ENCODE results near the gene PNPLA2. TPM values are rescaled to one million over a fixed set of nuclear protein-coding genes. Genes with fewer than 3 reads are reported as not detected.

Gene PNPLA2
- total RNA-seq, 2 experiments from 2014 or later: 202 to 220 TPM

- no peaks in the 10 kb centered on the region for H3K9me3 Mint-ChIP-seq
- H3K4me3 ChIP-seq (ENCODE audit: low read length): no peak overlapping the region
- H3K27ac ChIP-seq (ENCODE audit: low read depth in 1 of 2, low read length in 2 of 2): no peak overlapping the region
- no peaks in the 10 kb centered on the region for H3K36me3 ChIP-seq (ENCODE audit: insufficient read depth, low read length)
- no peak overlapping the region for H3K27ac Mint-ChIP-seq
- H3K9me3 ChIP-seq (ENCODE audit: control insufficient read depth in 1 of 2, insufficient read depth in 1 of 2, low read length in 2 of 2): peaks cover 0 to 7% of the 10 kb centered on the region in 2 experiments
- H3K36me3 Mint-ChIP-seq (ENCODE audit: low read depth): peaks cover 1% of the 10 kb centered on the region
- DNase-seq: no peak
- H3K4me1 Mint-ChIP-seq (ENCODE audit: low read depth): peaks cover 6% of the 10 kb centered on the region
- H3K27me3 Mint-ChIP-seq: peaks cover 4% of the 10 kb centered on the region
- H3K27me3 ChIP-seq (ENCODE audit: control insufficient read depth in 1 of 2, insufficient read depth in 2 of 2, low read length in 2 of 2): peaks cover 7 to 18% of the 10 kb centered on the region in 2 experiments
- no peak for TF ChIP-seq CTCF (IDR thresholded peaks at IDR 0.05)
- intact Hi-C loops (cut with DNase I, micrococcal nuclease): loop anchor here (5.0 to 10.0 kb wide), 5 partner anchors 79 to 729 kb away; partner anchors contain the start of genes AP2A2 (in 1 of the 2) and DUSP8 (in 1 of the 2)
- no peak for ATAC-seq (ENCODE audit: poor library complexity)
- ChIA-PET CTCF (no interaction called here), POLR2A (interaction anchor here (2.5 to 7.6 kb wide), 2 partner anchors 16 to 26 kb away, joined by 8 to 71 read pairs; partner anchors contain the start of genes CD151, CRACR2B and PNPLA2)
- peaks cover 45% of the 10 kb centered on the region for H3K4me1 ChIP-seq (ENCODE audit: insufficient read depth, low read length)
- no peak overlapping the region for H3K4me3 Mint-ChIP-seq
Measured at GRCh38 chr11:845872-846495, 27.3 kb downstream of the PNPLA2 start.

GRCh38 chr11:846496-847098 is 27.9 kb downstream of the PNPLA2 start:
- ChIA-PET CTCF (no interaction called here), POLR2A (interaction anchor here (2.5 to 7.6 kb wide), 2 partner anchors 16 to 27 kb away, joined by 8 to 71 read pairs; partner anchors contain the start of genes CD151, CRACR2B and PNPLA2)
- H3K4me1 ChIP-seq (ENCODE audit: insufficient read depth, low read length): peaks cover 38% of the 10 kb centered on the region
- H3K36me3 Mint-ChIP-seq (ENCODE audit: low read depth): no peaks in the 10 kb centered on the region
- no peak for TF ChIP-seq CTCF (IDR thresholded peaks at IDR 0.05)
- no peak overlapping the region for H3K4me3 ChIP-seq (ENCODE audit: low read length)
- peaks cover 7 to 18% of the 10 kb centered on the region in 2 experiments for H3K27me3 ChIP-seq (ENCODE audit: control insufficient read depth in 1 of 2, insufficient read depth in 2 of 2, low read length in 2 of 2)
- H3K4me1 Mint-ChIP-seq (ENCODE audit: low read depth): peaks cover 4% of the 10 kb centered on the region
- H3K36me3 ChIP-seq (ENCODE audit: insufficient read depth, low read length): no peaks in the 10 kb centered on the region
- no peak for DNase-seq
- peaks cover 4% of the 10 kb centered on the region for H3K27me3 Mint-ChIP-seq
- no peaks in the 10 kb centered on the region for H3K9me3 Mint-ChIP-seq
- no peak for ATAC-seq (ENCODE audit: poor library complexity)
- H3K4me3 Mint-ChIP-seq: peak overlapping the region; percentile 66
- no peak overlapping the region for H3K27ac Mint-ChIP-seq
- H3K27ac ChIP-seq (ENCODE audit: low read depth in 1 of 2, low read length in 2 of 2): no peak overlapping the region
- intact Hi-C loops (cut with DNase I, micrococcal nuclease): loop anchor here (5.0 to 10.0 kb wide), 5 partner anchors 78 to 728 kb away; partner anchors contain the start of genes AP2A2 (in 1 of the 2) and DUSP8 (in 1 of the 2)
- peaks cover 0 to 7% of the 10 kb centered on the region in 2 experiments for H3K9me3 ChIP-seq (ENCODE audit: control insufficient read depth in 1 of 2, insufficient read depth in 1 of 2, low read length in 2 of 2)

GRCh38 chr11:847876-848275 is 29.2 kb downstream of the PNPLA2 start:
- TF ChIP-seq CTCF (IDR thresholded peaks at IDR 0.05): no peak

More at GRCh38 chr11:847876-848275, 29.2 kb downstream of the PNPLA2 start:
- peaks cover 4% of the 10 kb centered on the region for H3K27me3 Mint-ChIP-seq
- DNase-seq (peak in 1 of 14 experiments; percentile 38), ATAC-seq (ENCODE audit: poor library complexity) (no peak)
- no peak overlapping the region for H3K4me3 ChIP-seq (ENCODE audit: low read length)
- no peaks in the 10 kb centered on the region for H3K36me3 ChIP-seq (ENCODE audit: insufficient read depth, low read length)
- H3K9me3 ChIP-seq (ENCODE audit: control insufficient read depth in 1 of 2, insufficient read depth in 1 of 2, low read length in 2 of 2): peaks cover 0 to 7% of the 10 kb centered on the region in 2 experiments
- no peak overlapping the region for H3K27ac ChIP-seq (ENCODE audit: low read depth in 1 of 2, low read length in 2 of 2)
- no peaks in the 10 kb centered on the region for H3K36me3 Mint-ChIP-seq (ENCODE audit: low read depth)
- CTCF ChIA-PET: interaction anchor here (1.3 to 1.9 kb wide), 2 partner anchors 28 to 203 kb away, joined by 7 to 11 read pairs; partner anchors contain the start of gene PNPLA2
- H3K4me3 Mint-ChIP-seq: no peak overlapping the region
- POLR2A ChIA-PET: interaction anchor here (0.8 to 2.5 kb wide), 3 partner anchors 21 to 28 kb away, joined by 3 to 8 read pairs (median 4); partner anchors contain the start of gene PNPLA2
- H3K27ac Mint-ChIP-seq: no peak overlapping the region
- peaks cover 7 to 18% of the 10 kb centered on the region in 2 experiments for H3K27me3 ChIP-seq (ENCODE audit: control insufficient read depth in 1 of 2, insufficient read depth in 2 of 2, low read length in 2 of 2)
- peaks cover 35% of the 10 kb centered on the region for H3K4me1 ChIP-seq (ENCODE audit: insufficient read depth, low read length)
- no peaks in the 10 kb centered on the region for H3K9me3 Mint-ChIP-seq
- intact Hi-C loops (cut with DNase I, micrococcal nuclease): loop anchor here (1.0 to 10.0 kb wide), 7 partner anchors 77 to 727 kb away; partner anchors contain the start of genes AP2A2 (in 2 of the 2) and DUSP8 (in 1 of the 2)
- peaks cover 4% of the 10 kb centered on the region for H3K4me1 Mint-ChIP-seq (ENCODE audit: low read depth)
